C4-2B (cell line): ENCODE results near the gene ANXA9.

Experiments used
- H3K27ac ChIP-seq: fragments of 450-650 bp; 2 replicates; pipeline ENCODE4 v1.5.1; 2017
- ZFX ChIP-seq: fragments of 450-650 bp; IDR thresholded peaks from 2 replicates; pipeline ENCODE4 v1.6.1; 2017
- TF ChIP-seq, protein P1 (sequence below): fragments of 450-650 bp; conservative IDR thresholded peaks from 2 replicates; pipeline ENCODE4 v1.5.1; 2017; ENCODE audit warnings: mild to moderate bottlenecking

ANXA9 gene

DNA sequence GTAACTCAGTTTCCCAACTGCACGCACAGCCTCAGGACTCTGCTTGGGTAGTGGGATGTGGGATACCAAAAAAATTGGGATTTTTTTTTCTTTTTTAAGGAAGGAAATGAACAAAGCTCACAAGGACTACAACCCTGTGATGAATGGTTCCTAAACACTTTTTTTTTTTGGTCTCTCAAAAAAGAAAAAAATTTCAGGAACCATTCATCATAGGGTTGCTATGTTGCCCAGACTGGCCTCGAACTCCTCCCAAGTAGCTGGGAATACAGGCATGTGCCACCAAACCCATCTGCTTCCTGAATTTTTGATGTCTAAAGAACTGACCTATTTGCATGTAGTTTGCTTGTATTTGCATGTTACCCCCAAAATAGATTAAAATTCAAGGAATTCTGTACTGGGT lies 17.8 kb downstream of the ANXA9 start:
- no peak overlapping the region for H3K27ac ChIP-seq
- TF ChIP-seq, protein P1, sequence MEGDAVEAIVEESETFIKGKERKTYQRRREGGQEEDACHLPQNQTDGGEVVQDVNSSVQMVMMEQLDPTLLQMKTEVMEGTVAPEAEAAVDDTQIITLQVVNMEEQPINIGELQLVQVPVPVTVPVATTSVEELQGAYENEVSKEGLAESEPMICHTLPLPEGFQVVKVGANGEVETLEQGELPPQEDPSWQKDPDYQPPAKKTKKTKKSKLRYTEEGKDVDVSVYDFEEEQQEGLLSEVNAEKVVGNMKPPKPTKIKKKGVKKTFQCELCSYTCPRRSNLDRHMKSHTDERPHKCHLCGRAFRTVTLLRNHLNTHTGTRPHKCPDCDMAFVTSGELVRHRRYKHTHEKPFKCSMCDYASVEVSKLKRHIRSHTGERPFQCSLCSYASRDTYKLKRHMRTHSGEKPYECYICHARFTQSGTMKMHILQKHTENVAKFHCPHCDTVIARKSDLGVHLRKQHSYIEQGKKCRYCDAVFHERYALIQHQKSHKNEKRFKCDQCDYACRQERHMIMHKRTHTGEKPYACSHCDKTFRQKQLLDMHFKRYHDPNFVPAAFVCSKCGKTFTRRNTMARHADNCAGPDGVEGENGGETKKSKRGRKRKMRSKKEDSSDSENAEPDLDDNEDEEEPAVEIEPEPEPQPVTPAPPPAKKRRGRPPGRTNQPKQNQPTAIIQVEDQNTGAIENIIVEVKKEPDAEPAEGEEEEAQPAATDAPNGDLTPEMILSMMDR, result no peak
- TF ChIP-seq ZFX, result no peak

DNA sequence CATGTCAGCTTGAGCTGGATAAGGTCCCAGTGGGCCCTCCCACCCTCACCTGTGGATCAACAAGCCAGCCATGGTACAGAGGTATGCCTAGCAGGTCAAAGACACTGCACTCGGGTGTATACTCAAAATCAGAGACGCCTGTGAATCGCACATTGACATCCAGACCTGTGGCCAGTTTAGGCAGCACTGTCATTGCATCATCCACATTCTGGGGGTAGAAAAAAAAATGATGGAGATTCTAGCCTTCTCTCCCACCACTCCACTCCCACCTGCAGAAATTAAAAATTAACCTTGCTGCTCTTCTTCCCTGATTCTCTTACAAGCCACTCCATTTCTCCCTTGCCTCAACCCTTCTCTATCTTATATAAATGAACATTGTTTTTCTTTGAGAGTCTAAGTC lies 18.3 kb downstream of the ANXA9 start:
- H3K27ac ChIP-seq, result no peak overlapping the region
- TF ChIP-seq ZFX, result no peak
- TF ChIP-seq, protein P1, result no peak

DNA sequence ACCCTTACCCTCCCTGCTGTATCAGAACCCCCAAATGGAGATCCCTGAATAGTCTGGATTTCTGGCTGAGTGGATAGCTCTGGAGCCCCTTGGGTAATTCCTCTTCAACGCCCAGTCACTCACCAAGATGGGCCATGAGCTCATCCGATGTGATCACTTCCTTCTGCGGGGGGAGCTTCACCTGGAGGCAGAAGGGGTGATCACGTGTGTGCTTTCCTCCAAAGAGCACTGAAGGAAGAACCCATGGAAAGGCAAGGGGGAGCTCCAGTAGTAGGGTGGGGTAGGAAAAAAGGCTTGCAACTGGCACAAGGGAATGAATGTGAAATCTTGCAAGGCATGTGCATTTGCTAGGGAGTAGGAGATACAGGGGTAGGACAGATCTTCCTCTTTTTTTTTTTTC lies 19.5 kb downstream of the ANXA9 start:
- TF ChIP-seq ZFX, result no peak
- TF ChIP-seq, protein P1, result no peak
- no peak overlapping the region for H3K27ac ChIP-seq

DNA sequence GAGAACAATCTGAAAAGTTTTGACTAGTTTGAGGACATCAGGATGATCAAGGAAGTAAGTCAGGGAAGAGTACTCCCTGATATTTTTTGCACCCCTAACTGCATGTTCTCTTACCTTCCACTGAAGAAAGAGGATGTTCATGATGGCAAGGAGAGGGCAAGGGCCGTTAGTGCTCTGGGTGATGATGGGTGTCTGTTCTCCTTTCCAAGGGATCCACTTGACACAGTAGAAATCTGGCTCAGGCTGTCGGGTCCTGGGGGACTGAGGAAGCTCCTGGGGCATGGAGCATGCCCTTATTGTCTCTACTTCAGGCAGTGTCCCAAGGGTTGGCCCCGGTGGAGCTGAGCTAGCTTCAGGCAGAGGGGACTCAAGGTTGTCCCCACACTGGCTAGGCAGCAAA lies 20.0 kb downstream of the ANXA9 start:
- TF ChIP-seq, protein P1, result no peak
- no peak for TF ChIP-seq ZFX
- H3K27ac ChIP-seq, result no peak overlapping the region

DNA sequence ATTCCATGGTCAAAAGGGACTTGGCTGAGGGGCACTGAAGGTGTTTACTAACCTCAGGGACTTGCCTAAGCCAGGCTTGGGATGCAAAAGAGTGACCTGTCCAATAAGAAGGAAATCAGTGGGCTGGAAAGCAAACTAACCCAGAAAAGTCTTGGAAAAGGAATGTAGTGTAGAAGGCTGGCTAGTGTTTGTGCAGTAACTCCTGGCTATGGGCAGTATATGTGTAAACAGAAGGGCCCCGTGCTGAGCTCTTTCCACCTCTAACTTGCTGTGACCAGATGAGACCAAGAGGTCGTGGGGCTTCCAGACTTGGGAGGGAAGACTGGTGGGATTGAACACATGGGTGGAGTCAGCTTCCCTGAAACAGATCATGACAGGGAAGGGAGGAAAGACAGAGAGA lies 20.5 kb downstream of the ANXA9 start:
- TF ChIP-seq ZFX, result no peak
- TF ChIP-seq, protein P1, result no peak
- H3K27ac ChIP-seq, result no peak overlapping the region

DNA sequence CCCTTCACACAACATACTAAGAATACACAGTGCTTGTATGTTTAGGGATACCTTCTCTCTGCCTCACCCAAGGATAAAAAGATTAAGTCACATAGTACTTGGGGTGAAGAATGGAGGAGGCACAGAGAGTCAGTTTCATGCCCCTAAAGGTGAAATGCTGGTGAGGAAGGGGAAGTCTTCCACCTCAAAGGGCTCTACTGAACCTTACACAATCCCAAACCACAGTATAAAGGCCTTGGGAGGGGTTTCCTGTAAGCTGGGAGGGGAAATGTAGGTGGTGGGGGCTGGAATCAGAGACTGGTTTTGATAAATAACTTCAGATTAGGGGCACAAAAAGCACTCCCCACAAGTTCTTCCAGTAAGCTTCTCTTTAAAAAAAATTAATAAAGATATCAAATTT lies 21.1 kb downstream of the ANXA9 start:
- H3K27ac ChIP-seq, result no peak overlapping the region

DNA sequence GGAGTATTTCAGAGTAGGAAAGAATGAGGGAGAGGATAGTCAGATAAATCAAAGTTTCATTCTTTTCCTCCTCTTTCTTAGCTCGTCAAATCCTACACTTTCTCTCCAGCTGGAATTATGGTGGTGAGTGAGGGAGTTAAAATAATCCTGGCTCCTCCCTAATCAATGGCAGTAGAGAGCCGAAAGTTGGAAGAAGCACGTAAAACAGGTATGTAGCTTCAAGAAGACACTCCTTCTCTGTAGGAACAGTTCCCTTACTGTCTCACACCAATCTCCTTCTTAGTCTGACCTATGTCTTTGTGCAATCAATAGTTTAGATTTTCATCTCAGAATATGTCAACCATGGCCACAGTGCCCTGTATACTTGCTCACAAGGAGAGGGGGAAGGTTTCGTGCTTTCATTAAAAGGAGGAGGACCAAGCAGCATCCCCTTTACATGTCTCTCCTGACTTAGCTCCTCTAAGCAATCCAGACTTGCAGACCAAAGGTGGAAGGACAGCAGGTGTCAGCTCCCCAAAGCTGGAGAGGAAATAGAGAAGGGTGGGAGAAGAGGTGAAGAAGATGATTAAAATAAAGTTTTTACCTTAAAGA lies 23.7 kb downstream of the ANXA9 start:
- peak overlapping the region; percentile 49 for H3K27ac ChIP-seq
- TF ChIP-seq, protein P1, result no peak

More for the DNA sequence above, 21.1 kb downstream of the ANXA9 start:
- TF ChIP-seq, protein P1, result no peak
- TF ChIP-seq ZFX, result no peak
